Activated naive CD4-positive, alpha-beta T cell treated with anti-CD3 and anti-CD28 coated beads for 36 hours (primary cell): ENCODE measurements around the gene BICC1. TPM values are rescaled to one million over a fixed set of nuclear protein-coding genes. Genes with fewer than 3 reads are reported as not detected.
"Not testable (repeated sequence)": the region's sequence is repeated elsewhere in the genome, so short reads cannot be mapped to it uniquely, and the experiment has no call there.

ENCODE experiments used
- CTCF ChIA-PET: fragments of 350-600 bp; sonication (Branson Sonifier 250); formaldehyde crosslinking; loops from one replicate; lab custom pipeline; 2021; ENCODE audit warnings: antibody characterized with exemption; lab: Charles Lee
- DNase-seq: peaks from one replicate; pipeline ENCODE4 v3.0.0-alpha.2; 2020
- H3K27ac Mint-ChIP-seq: one replicate; pipeline ENCODE4 v1.8.0; 2021; ENCODE audit warnings: mild to moderate bottlenecking, mixed read lengths
- H3K27me3 Mint-ChIP-seq: one replicate; pipeline ENCODE4 v1.8.0; 2021; ENCODE audit warnings: low read depth, mixed read lengths
- H3K36me3 Mint-ChIP-seq: one replicate; pipeline ENCODE4 v1.8.0; 2021; ENCODE audit warnings: low read depth, mixed read lengths
- H3K4me1 Mint-ChIP-seq: one replicate; pipeline ENCODE4 v1.8.0; 2021; ENCODE audit warnings: low read depth, mixed read lengths
- H3K4me3 Mint-ChIP-seq: one replicate; pipeline ENCODE4 v1.8.0; 2021; ENCODE audit warnings: mild to moderate bottlenecking, moderate library complexity, mixed read lengths
- H3K9me3 Mint-ChIP-seq: one replicate; pipeline ENCODE4 v1.8.0; 2021; ENCODE audit warnings: mixed read lengths
- intact Hi-C: fragments of 100-400 bp; cut with micrococcal nuclease; formaldehyde crosslinking; loops from one replicate; pipeline ENCODE4 v1.15.1; 2023
- total RNA-seq, 2 experiments: library from RNA; stranded (reverse); gene quantifications; one replicate each; pipeline ENCODE4 v1.2.3, GENCODE V29; 2021

BICC1 gene
- total RNA-seq, 2 experiments from 2014 or later = not detected

DNA sequence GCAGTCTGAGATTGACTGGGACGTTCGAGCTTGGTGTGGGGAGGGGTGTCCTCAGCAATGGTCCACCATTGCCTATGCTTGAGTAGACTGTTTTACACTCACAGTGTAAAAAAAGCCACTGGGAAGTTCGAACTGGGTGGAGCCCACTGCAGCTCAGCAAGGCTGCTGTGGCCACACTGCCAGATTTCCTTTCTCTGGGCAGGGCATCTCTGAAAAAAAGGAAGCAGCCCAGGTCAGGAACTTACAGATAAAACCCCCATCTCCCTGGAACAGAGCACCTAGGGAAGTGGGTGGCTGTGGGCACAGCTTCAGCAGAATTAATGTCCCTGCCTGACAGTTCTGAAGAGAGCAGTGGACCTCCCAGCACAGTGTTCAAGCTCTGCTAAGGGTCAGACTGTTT is 80.3 kb downstream of the BICC1 start:
- DNase-seq = no peak
- CTCF ChIA-PET = interaction anchor here (0.5 kb wide), 1 partner anchor 130 kb away, joined by 3 read pairs; no protein-coding TSS in a partner anchor
- H3K9me3 Mint-ChIP-seq = peaks cover 9% of the 10 kb centered on the region
- H3K4me1 Mint-ChIP-seq = no peaks in the 10 kb centered on the region
- intact Hi-C loops = no loop called here
- H3K4me3 Mint-ChIP-seq = no peak overlapping the region
- peaks cover 14% of the 10 kb centered on the region for H3K27me3 Mint-ChIP-seq
- no peak overlapping the region for H3K27ac Mint-ChIP-seq
- no peaks in the 10 kb centered on the region for H3K36me3 Mint-ChIP-seq

DNA sequence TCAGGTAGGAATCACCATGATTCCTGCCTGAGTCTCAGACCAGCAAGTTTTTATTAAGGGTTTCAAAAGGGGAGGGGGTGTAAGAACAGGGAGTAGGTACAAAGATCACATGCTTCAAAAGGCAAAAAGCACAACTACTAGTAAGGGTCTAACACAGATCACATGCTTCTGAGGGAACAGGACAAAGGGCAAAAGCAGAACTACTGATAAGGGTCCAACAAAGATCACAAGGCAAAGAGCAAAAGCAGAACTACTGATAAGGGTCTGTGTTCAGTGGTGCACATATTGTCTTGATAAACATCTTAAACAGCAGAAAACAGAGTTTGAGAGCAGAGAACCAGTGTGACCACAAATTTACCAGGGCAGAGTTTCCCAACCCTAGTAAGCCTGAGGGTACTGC is 84.5 kb downstream of the BICC1 start:
- H3K4me1 Mint-ChIP-seq, H3K27me3 Mint-ChIP-seq, DNase-seq, intact Hi-C loops, CTCF ChIA-PET, H3K27ac Mint-ChIP-seq, H3K4me3 Mint-ChIP-seq, H3K9me3 Mint-ChIP-seq, H3K36me3 Mint-ChIP-seq: not testable (repeated sequence)

DNA sequence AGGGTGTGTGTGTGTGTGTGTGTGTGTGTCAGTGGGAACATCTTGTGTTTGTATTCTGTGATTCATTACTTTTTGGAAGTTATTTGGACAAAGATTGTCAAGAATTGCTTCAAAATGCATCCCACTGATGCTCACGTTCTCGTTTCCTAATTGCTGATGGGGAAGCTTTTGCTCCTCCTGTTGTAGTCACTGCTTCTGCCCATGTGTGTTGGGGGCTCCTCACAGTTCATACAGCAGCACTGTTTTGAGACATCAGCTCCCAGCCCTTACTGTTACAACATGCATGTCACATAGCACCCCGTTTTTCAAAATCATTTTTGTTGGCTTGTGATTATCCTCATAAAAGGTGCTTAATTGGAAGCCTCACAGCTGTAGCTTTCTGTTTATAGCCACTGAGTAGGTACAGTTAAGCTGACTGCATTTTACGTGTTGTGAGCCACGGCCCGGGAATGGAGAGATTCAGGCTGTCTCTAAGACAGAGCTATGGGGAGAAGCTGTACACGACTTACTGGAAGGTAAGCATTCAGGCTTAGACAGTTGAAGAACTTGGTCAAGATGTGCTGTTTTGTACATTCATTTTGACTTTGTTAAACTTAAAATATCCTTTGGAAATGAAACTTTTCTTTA is 87.4 kb downstream of the BICC1 start:
- Mint-ChIP-seq H3K9me3 (peaks cover 10% of the 10 kb centered on the region), H3K4me3 (no peak overlapping the region), H3K27ac (no peak overlapping the region), H3K4me1 (no peaks in the 10 kb centered on the region), H3K36me3 (no peaks in the 10 kb centered on the region), H3K27me3 (no peaks in the 10 kb centered on the region)
- no peak for DNase-seq
- intact Hi-C loops = no loop called here
- CTCF ChIA-PET = no interaction called here

DNA sequence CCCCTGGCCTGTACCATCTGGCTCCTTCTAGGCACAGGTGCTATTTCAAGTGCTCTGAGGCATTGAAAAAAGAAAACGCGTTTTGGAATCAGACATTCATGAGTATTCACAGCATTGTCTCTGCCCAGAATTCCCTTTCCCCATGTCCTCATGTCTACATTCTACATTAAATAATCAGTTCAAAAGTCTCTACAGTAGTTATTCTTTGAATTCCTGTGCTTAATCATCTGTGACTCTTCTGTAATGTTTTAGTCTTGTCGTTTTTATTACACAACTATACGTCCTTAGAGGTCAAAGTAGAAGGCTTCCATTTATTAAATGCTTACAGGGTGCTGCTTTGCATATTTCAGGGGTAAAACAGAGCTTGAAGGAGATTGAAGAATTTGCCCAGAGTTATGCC is 95.7 kb downstream of the BICC1 start:
- H3K9me3 Mint-ChIP-seq = no peaks in the 10 kb centered on the region
- DNase-seq = no peak
- H3K4me3 Mint-ChIP-seq = no peak overlapping the region
- peaks cover 3% of the 10 kb centered on the region for H3K27me3 Mint-ChIP-seq
- CTCF ChIA-PET = no interaction called here
- no peaks in the 10 kb centered on the region for H3K4me1 Mint-ChIP-seq
- intact Hi-C loops = no loop called here
- H3K36me3 Mint-ChIP-seq = no peaks in the 10 kb centered on the region
- H3K27ac Mint-ChIP-seq = no peak overlapping the region

DNA sequence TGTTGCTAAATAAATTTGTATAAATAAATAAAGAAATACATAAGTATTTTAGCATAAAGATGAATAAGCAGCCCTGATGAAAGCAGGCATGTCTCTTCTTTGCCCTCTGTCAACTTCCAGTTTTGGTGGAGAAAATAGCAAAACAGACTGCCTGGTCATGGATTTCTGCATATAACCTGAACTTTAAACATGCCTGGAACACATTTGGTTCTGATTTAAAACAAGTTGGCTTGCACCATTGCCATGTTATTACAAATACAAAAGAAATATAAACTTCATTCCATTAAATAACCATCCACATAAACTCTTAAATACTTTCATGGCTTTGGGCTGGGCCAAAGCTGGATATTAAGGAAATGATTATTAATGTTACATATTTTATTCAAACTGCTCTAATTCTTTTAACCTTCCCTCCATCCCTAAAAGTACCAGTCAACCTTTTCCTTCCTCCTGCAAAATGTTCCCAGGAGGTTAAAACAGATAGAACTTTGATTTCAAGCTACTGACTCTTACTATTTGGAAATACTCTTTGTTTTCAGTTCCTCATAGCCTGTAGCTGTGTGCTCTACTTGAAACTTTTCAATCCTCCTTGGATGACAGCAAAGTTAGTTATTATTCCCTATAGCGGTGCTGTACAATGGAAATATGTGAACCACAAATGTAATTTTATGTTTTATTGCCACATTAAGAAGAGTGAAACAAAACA is 96.3 kb downstream of the BICC1 start:
- Mint-ChIP-seq H3K4me1 (no peaks in the 10 kb centered on the region), H3K27ac (no peak overlapping the region), H3K9me3 (no peaks in the 10 kb centered on the region), H3K36me3 (no peaks in the 10 kb centered on the region), H3K4me3 (no peak overlapping the region), H3K27me3 (peaks cover 3% of the 10 kb centered on the region)
- intact Hi-C loops = no loop called here
- DNase-seq = no peak
- CTCF ChIA-PET = no interaction called here

DNA sequence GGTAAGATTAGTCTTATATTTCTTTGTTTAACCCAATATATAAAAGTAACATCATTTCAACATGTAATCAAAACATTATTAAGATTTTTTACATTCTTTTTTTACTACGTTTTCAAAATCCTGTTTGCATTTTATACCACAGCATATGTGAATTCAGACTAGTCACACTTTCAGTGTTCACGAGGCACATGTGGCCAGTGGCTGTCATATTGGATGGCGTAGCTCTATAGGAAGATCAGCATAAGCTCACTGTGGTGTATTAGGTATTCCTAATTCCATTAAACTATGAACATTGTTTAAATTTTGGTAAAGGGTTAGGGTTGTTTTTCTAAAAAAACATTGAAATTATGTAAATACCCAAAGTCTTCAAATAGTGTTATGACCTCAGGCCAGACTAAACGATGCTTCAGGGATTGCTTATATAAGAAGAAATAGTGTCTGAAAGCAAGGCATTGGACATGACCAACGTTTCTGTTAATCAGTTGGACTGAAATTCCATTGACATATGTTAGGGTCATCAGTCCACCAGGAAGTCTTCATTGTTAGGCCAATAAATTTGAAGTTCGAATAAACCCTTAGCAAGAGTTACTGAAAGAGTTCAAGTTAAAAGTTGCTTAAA is 97.0 kb downstream of the BICC1 start:
- no peaks in the 10 kb centered on the region for H3K36me3 Mint-ChIP-seq
- H3K27me3 Mint-ChIP-seq = peaks cover 3% of the 10 kb centered on the region
- CTCF ChIA-PET = no interaction called here
- no peak overlapping the region for H3K4me3 Mint-ChIP-seq
- no peak overlapping the region for H3K27ac Mint-ChIP-seq
- intact Hi-C loops = no loop called here
- H3K4me1 Mint-ChIP-seq = no peaks in the 10 kb centered on the region
- no peak for DNase-seq
- no peaks in the 10 kb centered on the region for H3K9me3 Mint-ChIP-seq

DNA sequence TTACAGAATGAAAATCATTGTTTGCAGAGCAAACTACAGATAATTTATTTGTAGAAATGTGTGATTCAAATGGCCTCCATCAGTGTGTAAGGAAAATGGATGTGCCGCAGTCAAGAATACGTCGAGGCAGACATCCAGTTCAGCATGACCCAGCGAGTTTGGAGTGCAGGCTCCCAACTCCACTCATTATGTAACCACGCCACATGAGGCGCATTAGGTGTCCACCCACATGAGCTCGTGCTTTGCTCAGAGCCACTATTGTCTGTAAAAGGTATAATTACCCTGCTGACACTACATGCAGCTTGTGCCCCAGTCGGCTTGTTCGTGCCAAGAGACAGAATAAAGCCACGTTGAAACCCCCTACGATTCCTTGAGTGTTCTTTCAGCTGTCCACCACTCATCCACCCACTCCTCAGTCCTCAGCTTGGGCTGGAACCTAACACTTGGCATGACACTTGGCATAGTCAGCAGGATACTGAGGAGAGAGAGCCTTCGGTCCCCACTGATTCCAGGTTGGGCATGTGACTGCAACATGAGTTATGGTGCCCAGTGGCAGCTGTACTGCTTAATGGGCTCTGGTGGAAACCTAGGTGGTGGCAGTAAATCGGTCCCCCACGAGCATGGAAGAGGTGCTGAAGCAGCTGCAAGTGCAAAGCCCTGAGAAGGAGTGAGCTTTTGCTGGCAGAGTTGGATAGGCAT is 102.7 kb downstream of the BICC1 start:
- no peak for DNase-seq
- Mint-ChIP-seq H3K4me1 (no peaks in the 10 kb centered on the region), H3K36me3 (no peaks in the 10 kb centered on the region), H3K27ac (no peak overlapping the region), H3K9me3 (no peaks in the 10 kb centered on the region), H3K4me3 (no peak overlapping the region), H3K27me3 (no peaks in the 10 kb centered on the region)
- CTCF ChIA-PET = no interaction called here
- intact Hi-C loops = loop anchor here (5.0 kb wide), 1 partner anchor 117 kb away; no protein-coding TSS in a partner anchor

DNA sequence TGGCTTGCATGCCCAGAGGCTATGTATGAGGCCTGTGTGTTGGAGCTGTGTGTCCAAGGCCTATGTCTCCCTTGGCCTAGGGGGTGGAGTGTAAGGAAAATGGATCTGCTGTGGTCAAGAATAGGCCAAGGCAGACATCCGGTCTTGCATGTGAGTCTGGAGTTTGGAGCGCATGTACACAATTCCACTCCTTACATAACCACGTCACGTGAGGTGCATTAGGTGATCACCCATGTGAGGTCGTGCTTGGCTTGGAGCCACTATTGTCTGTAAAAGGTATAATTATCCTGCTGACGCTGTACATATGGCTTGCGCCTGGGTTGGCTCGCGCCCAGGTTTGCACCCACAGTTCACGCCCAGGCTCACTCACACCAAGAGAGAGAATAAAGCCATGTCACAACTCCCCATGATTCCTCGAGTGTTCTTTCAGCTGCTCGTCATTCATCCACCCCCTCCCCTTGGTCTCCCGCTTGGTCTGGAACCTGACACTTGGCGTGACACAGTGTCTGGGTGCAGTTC is 105.5 kb downstream of the BICC1 start:
- intact Hi-C loops = loop anchor here (5.0 kb wide), 1 partner anchor 114 kb away; no protein-coding TSS in a partner anchor
- Mint-ChIP-seq H3K27me3 (no peaks in the 10 kb centered on the region), H3K36me3 (no peaks in the 10 kb centered on the region), H3K9me3 (no peaks in the 10 kb centered on the region), H3K4me1 (no peaks in the 10 kb centered on the region), H3K27ac (no peak overlapping the region), H3K4me3 (no peak overlapping the region)
- CTCF ChIA-PET = no interaction called here
- no peak for DNase-seq

DNA sequence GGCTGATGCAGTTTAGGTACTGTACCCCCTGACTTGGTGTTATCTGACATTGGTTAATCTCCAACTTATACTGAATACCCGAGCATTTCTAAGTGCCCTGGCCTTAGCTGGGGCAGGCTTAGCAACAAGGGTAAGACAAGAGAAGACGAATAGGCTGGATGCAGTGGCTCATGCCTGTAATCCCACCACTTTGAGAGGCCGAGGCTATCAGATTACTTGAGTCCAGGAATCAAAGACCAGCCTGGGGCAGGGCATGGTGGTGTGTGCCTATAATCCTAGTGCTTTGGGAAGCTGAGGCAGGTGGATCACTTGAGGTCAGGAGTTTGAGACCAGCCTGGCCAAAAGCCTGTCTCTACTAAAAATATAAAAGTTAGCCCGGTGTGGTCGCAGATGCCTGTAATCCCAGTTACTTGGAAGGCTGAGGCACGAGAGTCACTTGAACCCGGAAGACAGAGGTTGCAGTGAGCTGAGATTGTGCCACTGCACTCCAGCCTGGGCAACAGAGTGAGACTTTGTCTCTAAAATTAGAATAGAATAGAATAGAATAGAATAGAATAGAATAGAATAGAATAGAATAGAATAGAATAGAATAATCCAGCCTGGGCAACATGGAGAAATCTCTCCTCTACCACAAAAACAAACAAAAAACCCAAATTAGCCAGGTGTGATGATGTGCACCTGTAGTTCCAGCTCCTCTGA is 108.9 kb downstream of the BICC1 start:
- intact Hi-C loops = no loop called here
- H3K36me3 Mint-ChIP-seq = no peaks in the 10 kb centered on the region
- CTCF ChIA-PET = no interaction called here
- H3K27ac Mint-ChIP-seq = no peak overlapping the region
- no peaks in the 10 kb centered on the region for H3K9me3 Mint-ChIP-seq
- no peaks in the 10 kb centered on the region for H3K27me3 Mint-ChIP-seq
- no peak for DNase-seq
- no peak overlapping the region for H3K4me3 Mint-ChIP-seq
- no peaks in the 10 kb centered on the region for H3K4me1 Mint-ChIP-seq

DNA sequence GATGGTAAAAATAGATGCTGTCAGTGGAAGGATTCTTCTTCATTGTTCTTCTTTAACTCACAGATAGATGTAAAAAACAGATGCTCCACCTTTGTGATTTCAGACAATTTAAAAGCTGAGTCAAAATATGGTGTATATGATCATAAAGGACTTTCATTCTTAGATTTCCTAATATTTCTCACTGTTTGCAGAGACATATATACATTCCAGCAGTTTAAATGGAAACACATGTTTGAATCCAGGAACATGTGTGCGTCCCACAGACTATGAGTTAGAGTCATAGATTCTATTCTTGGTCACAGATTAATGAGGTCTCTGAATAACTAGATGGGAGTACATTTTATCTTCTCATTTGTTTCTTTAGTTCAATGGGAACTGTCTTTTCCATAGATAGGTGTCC is 109.6 kb downstream of the BICC1 start:
- intact Hi-C loops = no loop called here
- H3K27ac Mint-ChIP-seq = no peak overlapping the region
- DNase-seq = no peak
- no peak overlapping the region for H3K4me3 Mint-ChIP-seq
- H3K36me3 Mint-ChIP-seq = no peaks in the 10 kb centered on the region
- no peaks in the 10 kb centered on the region for H3K27me3 Mint-ChIP-seq
- CTCF ChIA-PET = no interaction called here
- H3K9me3 Mint-ChIP-seq = no peaks in the 10 kb centered on the region
- H3K4me1 Mint-ChIP-seq = no peaks in the 10 kb centered on the region

DNA sequence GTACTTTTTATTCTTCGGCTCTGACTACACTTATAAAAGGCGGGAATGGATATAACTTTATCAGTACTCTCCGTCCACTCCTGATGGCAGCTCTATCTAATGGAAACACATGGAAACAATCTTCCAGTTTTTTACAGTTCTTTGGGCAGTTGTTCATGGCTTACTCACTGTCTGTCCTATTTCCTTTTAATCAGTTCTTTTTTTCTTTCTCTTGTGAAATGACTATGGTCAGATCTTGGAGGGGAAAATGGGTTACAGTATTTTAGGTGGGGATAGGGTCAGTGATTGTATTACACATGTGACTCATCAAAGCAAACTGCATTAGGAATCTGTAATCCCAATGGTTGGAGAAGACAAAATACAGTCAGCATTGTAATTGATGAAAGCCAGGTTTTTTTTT is 112.4 kb downstream of the BICC1 start:
- H3K27me3 Mint-ChIP-seq = no peaks in the 10 kb centered on the region
- H3K4me1 Mint-ChIP-seq = no peaks in the 10 kb centered on the region
- no peak for DNase-seq
- H3K27ac Mint-ChIP-seq = no peak overlapping the region
- CTCF ChIA-PET = no interaction called here
- H3K36me3 Mint-ChIP-seq = no peaks in the 10 kb centered on the region
- no peaks in the 10 kb centered on the region for H3K9me3 Mint-ChIP-seq
- intact Hi-C loops = no loop called here
- H3K4me3 Mint-ChIP-seq = no peak overlapping the region

DNA sequence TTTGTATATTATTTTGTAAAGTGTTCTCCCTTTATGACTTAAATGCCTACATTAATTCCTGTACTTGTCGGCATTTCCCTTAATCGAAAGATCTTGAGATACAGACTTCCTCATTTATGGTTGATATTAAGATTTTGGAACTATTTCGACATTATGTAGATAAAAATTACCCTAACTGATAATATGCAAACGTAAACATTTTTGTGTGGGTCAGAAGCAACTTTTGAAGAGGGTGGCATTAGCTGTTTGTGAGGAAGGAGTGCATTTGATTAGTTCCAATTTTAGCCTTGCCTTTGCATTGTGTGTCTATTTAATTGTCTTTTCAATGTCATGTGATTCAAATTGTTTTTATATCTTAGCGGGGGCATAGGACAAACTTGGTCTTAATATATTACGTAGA is 114.7 kb downstream of the BICC1 start:
- H3K4me3 Mint-ChIP-seq = no peak overlapping the region
- no peak overlapping the region for H3K27ac Mint-ChIP-seq
- no peaks in the 10 kb centered on the region for H3K36me3 Mint-ChIP-seq
- no peaks in the 10 kb centered on the region for H3K9me3 Mint-ChIP-seq
- CTCF ChIA-PET = no interaction called here
- H3K27me3 Mint-ChIP-seq = no peaks in the 10 kb centered on the region
- DNase-seq = no peak
- intact Hi-C loops = no loop called here
- H3K4me1 Mint-ChIP-seq = no peaks in the 10 kb centered on the region
